ENCODE measurements around the gene LECT2. TPM values are rescaled to one million over a fixed set of nuclear protein-coding genes. Genes with fewer than 3 reads are reported as not detected.

Gene LECT2
- total RNA-seq, result not detected
- not detected for polyA plus RNA-seq
- long read RNA-seq, donor 1, result 0 reads
- long read RNA-seq, donor 2, result 0 reads
- long read RNA-seq, donor 3, result 0 reads
- long read RNA-seq, donor 4, result 0 reads

DNA sequence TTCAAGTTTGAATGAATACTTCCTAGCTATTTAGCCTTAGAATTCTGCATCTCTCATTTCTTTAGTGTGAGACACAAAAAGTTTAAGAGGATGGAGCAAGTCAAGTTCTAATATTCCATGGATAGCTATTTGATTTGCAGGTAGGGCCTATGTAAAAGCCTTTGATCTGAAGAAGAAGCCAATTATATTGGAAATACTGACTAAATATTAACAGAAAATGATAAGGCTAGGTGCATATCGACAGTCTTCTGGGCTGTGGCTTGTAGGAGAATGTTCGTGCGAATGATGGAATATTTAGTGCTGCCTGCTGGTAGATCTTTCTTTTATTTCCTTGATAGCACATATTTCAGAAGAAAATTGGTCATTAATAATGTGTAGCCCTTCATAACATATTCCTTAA lies at the start of gene LECT2:
TSS of gene LECT2 (minus strand) at position 85 of the 400 bp plus-strand sequence. CDS start 150 bp downstream, outside the sequence.
- no peak for ATAC-seq
- WGBS, result 96% methylated on average over 3 of the region's 3 CpGs
- Histone ChIP-seq H3K27ac (ENCODE audit: low read length) (no peak within 1 kb of the TSS), H3K9me3 (ENCODE audit: control insufficient read depth, low read length) (no peaks in the 10 kb centered on the region), H3K4me3 (ENCODE audit: low read length) (no peak within 1 kb of the TSS), H3K27me3 (ENCODE audit: control insufficient read depth, insufficient read depth) (no peaks in the 10 kb centered on the region), H3K4me1 (ENCODE audit: control insufficient read depth, insufficient read depth, low read length) (no peaks in the 10 kb centered on the region)
- intact Hi-C loops (cut with DNase I), result no loop called here
- no peak for DNase-seq

DNA sequence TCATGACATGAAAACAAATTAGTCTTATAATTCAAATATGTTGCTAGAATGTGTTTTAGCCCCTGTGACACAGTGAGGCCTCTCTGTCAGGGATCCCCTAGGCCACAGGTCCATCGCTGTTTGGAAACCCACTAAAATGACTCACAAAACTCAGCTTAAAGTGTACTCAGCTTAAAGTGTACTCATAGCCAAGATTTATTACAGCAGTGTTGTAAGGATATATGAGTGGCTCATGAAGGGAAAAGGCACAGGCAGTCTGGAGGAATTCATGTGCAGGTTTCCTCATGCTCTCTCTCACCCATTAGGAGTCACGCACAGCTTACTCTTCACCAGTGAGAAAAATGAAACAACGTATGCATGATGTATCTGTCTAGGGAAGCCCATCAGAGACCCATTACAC lies 49.7 kb upstream of the LECT2 start:
- 93% methylated on average over 3 of the region's 3 CpGs for WGBS
- intact Hi-C loops (cut with DNase I), result no loop called here
- no peak overlapping the region for H3K27ac ChIP-seq (ENCODE audit: low read length)

DNA sequence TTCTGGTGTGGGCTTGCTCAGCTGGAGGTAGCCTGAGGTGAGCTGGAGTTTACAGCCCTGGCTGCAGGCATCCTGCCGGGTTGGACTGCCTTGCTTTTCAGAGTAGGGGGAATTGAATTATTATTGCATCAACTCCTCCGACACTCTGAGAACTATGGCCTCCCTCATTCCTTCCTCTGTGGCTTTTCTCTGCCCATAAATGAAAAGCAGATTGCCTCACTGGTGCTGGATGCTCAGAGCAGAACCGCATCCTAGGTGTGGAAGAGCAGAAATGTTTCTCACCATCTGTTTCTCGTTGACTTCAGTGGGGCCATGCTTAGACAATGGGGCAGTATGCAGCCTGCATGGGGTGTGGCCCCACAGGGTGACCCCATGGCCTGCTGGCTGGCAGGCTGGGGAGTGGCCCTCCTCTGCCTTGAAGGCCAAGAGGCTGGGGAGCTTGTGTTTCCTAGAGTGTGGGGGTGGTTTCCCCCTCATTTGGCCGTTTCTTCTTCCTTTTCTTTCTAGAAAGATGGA lies 46.7 kb upstream of the LECT2 start:
- peak in 1 of 2 donors; percentile 59 for ATAC-seq
- peak; percentile 42 to 65 (median 54) for DNase-seq
- no peaks in the 10 kb centered on the region for H3K4me1 ChIP-seq (ENCODE audit: control insufficient read depth, insufficient read depth, low read length)
- intact Hi-C loops (cut with DNase I), result no loop called here
- no peak overlapping the region for H3K4me3 ChIP-seq (ENCODE audit: low read length)
- H3K9me3 ChIP-seq (ENCODE audit: control insufficient read depth, low read length), result no peaks in the 10 kb centered on the region
- H3K27ac ChIP-seq (ENCODE audit: low read length), result no peak overlapping the region
- 45% methylated on average over 5 of the region's 5 CpGs for WGBS
- no peaks in the 10 kb centered on the region for H3K27me3 ChIP-seq (ENCODE audit: control insufficient read depth, insufficient read depth)

More for the DNA sequence above, 49.7 kb upstream of the LECT2 start:
- no peaks in the 10 kb centered on the region for H3K9me3 ChIP-seq (ENCODE audit: control insufficient read depth, low read length)
- no peaks in the 10 kb centered on the region for H3K4me1 ChIP-seq (ENCODE audit: control insufficient read depth, insufficient read depth, low read length)
- no peaks in the 10 kb centered on the region for H3K27me3 ChIP-seq (ENCODE audit: control insufficient read depth, insufficient read depth)
- ATAC-seq (no peak), DNase-seq (no peak)
- H3K4me3 ChIP-seq (ENCODE audit: low read length), result no peak overlapping the region

DNA sequence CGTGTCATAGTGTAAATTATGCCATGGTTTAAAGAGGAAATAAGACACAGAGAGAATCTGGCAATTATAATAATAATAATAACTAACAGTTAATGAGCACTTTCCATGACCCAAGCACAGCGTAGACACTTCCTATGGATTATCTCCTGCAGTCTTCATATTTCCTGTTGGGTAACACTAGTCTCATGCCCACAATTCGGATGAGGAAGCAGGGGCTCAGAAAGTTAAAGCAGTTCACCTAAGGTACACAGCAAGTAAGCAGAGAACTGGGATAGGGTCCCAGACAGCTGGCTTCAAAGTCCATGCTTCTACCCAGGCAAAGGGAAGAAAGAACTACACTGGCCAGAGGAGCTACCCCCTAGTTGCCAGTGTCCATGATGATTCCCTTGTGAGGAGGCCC lies 46.1 kb upstream of the LECT2 start:
- no peaks in the 10 kb centered on the region for H3K27me3 ChIP-seq (ENCODE audit: control insufficient read depth, insufficient read depth)
- DNase-seq (no peak), ATAC-seq (peak in 1 of 2 donors; percentile 34)
- no peak overlapping the region for H3K4me3 ChIP-seq (ENCODE audit: low read length)
- WGBS, result 72% methylated on average over 3 of the region's 3 CpGs
- H3K9me3 ChIP-seq (ENCODE audit: control insufficient read depth, low read length), result no peaks in the 10 kb centered on the region
- H3K4me1 ChIP-seq (ENCODE audit: control insufficient read depth, insufficient read depth, low read length), result no peaks in the 10 kb centered on the region
- intact Hi-C loops (cut with DNase I), result no loop called here
- H3K27ac ChIP-seq (ENCODE audit: low read length), result no peak overlapping the region

DNA sequence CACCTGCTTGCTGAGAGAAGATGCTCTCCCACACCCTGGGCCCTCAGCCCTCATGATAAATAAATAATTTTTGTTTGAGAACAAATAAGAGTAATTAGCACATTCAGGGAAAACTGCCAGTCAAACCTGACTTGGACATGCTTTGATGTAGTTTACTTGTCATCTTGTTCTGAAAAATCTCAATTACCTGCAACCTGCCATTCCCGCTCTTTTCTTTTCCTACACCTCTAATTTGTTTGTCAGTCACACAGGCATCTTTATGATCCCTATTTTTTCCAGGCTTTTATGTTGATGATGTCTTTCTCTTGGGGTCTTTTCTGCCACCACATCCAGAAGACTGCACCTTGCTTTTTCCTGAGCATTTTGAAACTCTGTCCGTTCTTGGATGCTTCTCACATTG lies 45.4 kb upstream of the LECT2 start:
- Histone ChIP-seq H3K27ac (ENCODE audit: low read length) (no peak overlapping the region), H3K4me1 (ENCODE audit: control insufficient read depth, insufficient read depth, low read length) (no peaks in the 10 kb centered on the region), H3K4me3 (ENCODE audit: low read length) (no peak overlapping the region), H3K27me3 (ENCODE audit: control insufficient read depth, insufficient read depth) (no peaks in the 10 kb centered on the region), H3K9me3 (ENCODE audit: control insufficient read depth, low read length) (no peaks in the 10 kb centered on the region)
- intact Hi-C loops (cut with DNase I), result no loop called here
- no peak for DNase-seq
- ATAC-seq, result no peak
- 93% methylated on average over 2 of the region's 2 CpGs for WGBS

DNA sequence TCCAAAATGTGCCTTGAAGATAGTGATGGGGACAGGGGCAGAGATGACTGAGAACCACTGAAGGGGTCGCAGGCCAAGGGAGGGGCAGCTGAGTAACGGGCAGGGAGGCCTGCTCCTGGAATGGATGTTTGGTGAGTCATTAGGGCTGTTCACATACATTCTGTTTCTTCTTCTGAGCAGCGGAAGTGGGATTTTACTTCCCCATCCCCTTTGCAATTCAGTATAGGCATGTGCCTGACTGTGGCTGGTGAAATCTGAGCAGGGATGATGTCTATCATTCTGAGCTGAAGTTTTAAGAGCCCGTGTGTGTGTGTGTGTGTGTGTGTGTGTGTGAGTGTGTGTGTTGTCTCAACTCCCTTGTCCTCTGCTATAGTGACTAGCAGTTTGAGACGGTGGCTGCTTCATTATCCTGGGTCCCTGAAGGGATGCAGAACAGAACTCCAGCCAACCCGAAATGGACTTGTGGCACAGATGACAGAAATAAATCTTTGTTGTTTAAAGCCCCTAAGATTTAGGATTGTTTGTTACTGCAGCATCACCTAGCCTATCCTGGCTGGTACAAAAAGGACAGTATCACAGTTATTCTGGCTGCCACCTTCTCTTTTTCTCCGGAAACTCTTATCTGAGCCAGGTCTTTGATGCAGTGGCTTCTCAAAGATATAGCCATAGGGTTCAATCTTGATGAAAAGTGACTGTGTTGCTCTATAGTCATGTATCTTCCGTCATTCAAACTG lies 44.8 kb upstream of the LECT2 start:
- peak in 1 of 3 donors; percentile 47 for DNase-seq
- peak; percentile 67 to 72 for ATAC-seq
- Histone ChIP-seq H3K4me3 (ENCODE audit: low read length) (no peak overlapping the region), H3K9me3 (ENCODE audit: control insufficient read depth, low read length) (no peaks in the 10 kb centered on the region), H3K27ac (ENCODE audit: low read length) (no peak overlapping the region), H3K27me3 (ENCODE audit: control insufficient read depth, insufficient read depth) (no peaks in the 10 kb centered on the region), H3K4me1 (ENCODE audit: control insufficient read depth, insufficient read depth, low read length) (no peaks in the 10 kb centered on the region)
- intact Hi-C loops (cut with DNase I), result no loop called here
- WGBS, result 73% methylated on average over 8 of the region's 8 CpGs

DNA sequence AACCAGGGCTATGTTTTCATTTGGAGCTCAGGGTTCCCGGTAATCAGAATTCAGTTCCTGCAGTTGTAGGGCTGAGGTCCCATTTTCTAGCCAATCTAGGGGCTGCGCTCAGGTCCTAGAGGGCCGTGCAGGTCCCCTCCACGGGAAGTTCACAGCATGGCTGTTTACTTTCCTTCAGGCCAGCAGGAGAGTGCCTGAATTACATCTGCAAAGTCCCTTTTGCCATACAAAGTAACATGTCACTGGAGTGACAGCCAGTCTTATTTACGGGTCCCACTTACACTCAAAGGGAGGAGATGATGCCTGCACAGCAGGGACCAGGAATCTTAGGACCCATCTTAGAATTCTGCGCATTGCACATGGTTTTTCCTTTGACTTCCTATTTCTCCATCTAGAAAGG lies 44.1 kb upstream of the LECT2 start:
- Histone ChIP-seq H3K9me3 (ENCODE audit: control insufficient read depth, low read length) (no peaks in the 10 kb centered on the region), H3K4me1 (ENCODE audit: control insufficient read depth, insufficient read depth, low read length) (peaks cover under 1% of the 10 kb centered on the region), H3K4me3 (ENCODE audit: low read length) (no peak overlapping the region), H3K27me3 (ENCODE audit: control insufficient read depth, insufficient read depth) (no peaks in the 10 kb centered on the region), H3K27ac (ENCODE audit: low read length) (peak overlapping the region; percentile 30)
- no peak for ATAC-seq
- DNase-seq, result no peak
- intact Hi-C loops (cut with DNase I), result no loop called here
- WGBS, result 85% methylated on average over 6 of the region's 6 CpGs

DNA sequence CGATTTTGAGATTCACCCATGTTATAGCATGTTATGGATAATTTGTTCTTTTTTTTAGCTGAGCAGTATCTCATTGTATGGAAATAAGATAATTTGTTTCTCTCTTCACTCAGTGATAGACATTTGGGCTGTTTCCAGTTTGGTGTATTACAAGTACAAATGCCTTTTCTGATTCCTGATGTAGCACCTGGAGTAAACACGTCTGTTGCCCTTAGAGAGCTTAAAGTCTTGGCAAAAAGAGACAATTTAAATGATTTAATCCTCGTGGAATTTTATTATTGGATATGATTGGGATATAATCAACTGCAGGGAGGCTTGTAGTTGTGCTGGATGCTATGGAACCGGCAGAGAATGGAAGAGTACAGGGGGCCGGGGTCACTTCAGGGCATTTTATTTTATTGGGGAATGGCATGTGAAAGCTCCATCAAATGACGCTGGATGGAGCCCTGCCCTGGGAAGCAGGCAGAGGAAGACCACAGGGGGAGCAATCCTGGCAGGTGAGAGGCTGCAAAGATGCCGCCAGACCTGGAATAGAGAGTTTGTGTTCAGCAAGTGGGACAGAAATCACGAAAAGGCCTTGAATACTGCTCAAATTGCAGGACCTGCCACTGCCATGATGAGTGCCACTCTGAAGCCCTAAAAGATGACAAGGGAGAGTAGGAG lies 43.0 kb upstream of the LECT2 start:
- H3K27me3 ChIP-seq (ENCODE audit: control insufficient read depth, insufficient read depth), result no peaks in the 10 kb centered on the region
- intact Hi-C loops (cut with DNase I), result no loop called here
- no peaks in the 10 kb centered on the region for H3K9me3 ChIP-seq (ENCODE audit: control insufficient read depth, low read length)
- no peak for ATAC-seq
- no peak for DNase-seq
- H3K4me3 ChIP-seq (ENCODE audit: low read length), result no peak overlapping the region
- peaks cover 2% of the 10 kb centered on the region for H3K4me1 ChIP-seq (ENCODE audit: control insufficient read depth, insufficient read depth, low read length)
- H3K27ac ChIP-seq (ENCODE audit: low read length), result no peak overlapping the region
- 82% methylated on average over 8 of the region's 8 CpGs for WGBS

DNA sequence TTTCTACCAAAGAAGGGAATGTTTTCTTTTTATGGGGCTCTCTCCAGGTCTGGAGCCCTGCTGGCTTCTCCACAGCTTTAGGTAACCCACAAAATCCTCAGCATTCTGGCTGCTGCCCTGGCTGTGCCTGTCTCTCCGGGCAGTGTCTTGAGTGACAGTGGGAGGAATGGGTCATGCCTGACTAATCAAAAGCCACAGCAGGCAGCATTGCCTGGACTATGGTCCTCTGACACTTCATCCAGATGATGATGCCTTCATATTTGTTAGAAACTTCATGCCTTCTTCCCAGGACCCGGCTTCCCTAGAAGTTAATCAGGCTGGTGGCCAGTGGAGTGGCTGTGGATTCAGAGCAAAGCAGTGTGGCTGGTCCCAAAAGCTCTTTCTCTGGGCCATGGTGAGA lies 41.8 kb upstream of the LECT2 start:
- H3K4me1 ChIP-seq (ENCODE audit: control insufficient read depth, insufficient read depth, low read length), result peaks cover 2% of the 10 kb centered on the region
- ATAC-seq (no peak), DNase-seq (no peak)
- no peak overlapping the region for H3K27ac ChIP-seq (ENCODE audit: low read length)
- H3K4me3 ChIP-seq (ENCODE audit: low read length), result no peak overlapping the region
- 94% methylated on average over 2 of the region's 2 CpGs for WGBS
- intact Hi-C loops (cut with DNase I), result no loop called here
- no peaks in the 10 kb centered on the region for H3K9me3 ChIP-seq (ENCODE audit: control insufficient read depth, low read length)
- no peaks in the 10 kb centered on the region for H3K27me3 ChIP-seq (ENCODE audit: control insufficient read depth, insufficient read depth)

DNA sequence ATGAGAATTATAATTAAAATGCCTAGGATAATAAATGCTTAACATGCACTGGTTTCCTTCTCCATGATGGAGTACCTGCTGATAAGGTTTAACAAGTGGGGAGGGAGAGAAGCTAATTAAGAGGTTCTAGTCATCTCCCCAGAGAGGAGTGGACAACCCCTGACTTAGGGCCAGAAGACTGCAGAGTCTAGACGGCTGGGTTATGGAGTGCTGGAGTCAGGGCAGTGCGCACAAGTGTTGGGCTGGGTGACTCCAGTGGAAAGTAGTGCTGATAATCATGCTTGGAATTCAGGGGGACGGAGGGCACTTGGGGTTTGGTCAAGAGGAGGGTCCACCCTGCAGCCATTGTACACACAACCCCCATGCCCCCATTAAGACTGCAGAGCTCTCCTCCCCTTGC lies 41.2 kb upstream of the LECT2 start:
- DNase-seq (no peak), ATAC-seq (no peak)
- no peak overlapping the region for H3K27ac ChIP-seq (ENCODE audit: low read length)
- no peaks in the 10 kb centered on the region for H3K9me3 ChIP-seq (ENCODE audit: control insufficient read depth, low read length)
- H3K27me3 ChIP-seq (ENCODE audit: control insufficient read depth, insufficient read depth), result no peaks in the 10 kb centered on the region
- H3K4me3 ChIP-seq (ENCODE audit: low read length), result no peak overlapping the region
- WGBS, result 81% methylated on average over 3 of the region's 3 CpGs
- H3K4me1 ChIP-seq (ENCODE audit: control insufficient read depth, insufficient read depth, low read length), result peaks cover 2% of the 10 kb centered on the region
- intact Hi-C loops (cut with DNase I), result no loop called here

DNA sequence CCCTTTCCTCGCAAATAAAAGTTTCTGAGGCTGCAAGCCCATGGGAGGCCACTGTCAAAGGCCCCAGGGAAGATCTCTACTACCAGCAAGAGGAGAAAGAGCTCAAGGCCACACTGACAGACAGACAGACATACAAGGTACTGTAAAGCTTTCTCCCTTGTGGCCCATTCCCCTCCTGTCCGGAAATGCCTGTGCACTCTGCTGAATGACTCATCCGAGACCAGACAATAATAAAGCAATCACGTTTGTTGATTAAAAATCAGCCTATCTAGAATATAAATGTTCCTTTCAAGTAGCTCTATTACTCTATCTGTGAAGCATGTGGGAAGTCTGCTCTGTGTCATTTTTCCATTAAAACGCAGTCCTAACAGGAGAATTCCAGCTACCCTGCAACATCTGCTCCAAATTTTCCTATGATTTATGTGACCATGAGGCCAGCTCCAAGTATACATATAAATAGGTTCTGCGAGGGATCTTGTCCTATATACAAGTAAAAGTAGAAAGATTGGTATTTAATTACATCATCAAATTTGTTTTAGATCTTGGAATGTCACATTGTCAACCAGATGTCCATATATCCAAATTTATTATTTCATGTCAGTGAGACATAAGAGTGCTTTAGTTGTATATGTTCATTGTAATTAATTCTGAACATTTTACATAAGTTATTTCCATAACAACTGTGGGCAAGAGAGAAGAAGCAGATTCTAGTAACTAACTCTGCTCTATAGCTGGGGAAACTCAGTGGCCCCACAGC lies 39.3 kb upstream of the LECT2 start:
- 42% methylated on average over 6 of the region's 6 CpGs for WGBS
- H3K9me3 ChIP-seq (ENCODE audit: control insufficient read depth, low read length), result no peaks in the 10 kb centered on the region
- no peak overlapping the region for H3K27ac ChIP-seq (ENCODE audit: low read length)
- intact Hi-C loops (cut with DNase I), result no loop called here
- H3K4me3 ChIP-seq (ENCODE audit: low read length), result no peak overlapping the region
- no peak for ATAC-seq
- H3K27me3 ChIP-seq (ENCODE audit: control insufficient read depth, insufficient read depth), result no peaks in the 10 kb centered on the region
- DNase-seq, result no peak
- H3K4me1 ChIP-seq (ENCODE audit: control insufficient read depth, insufficient read depth, low read length), result peaks cover 2% of the 10 kb centered on the region
